HG03060 (cell line): ENCODE results near the gene SLC35B1.

Source experiments
- ATAC-seq: cut with Tn5 transposase; IDR thresholded peaks from one replicate; pipeline ENCODE4 v1.9.1; 2021; ENCODE audit warnings: low read depth, moderate number of reproducible peaks; ENCODE audit not compliant: unreplicated experiment

The SLC35B1 gene

GRCh38 chr17:49705254-49705653, 2.5 kb downstream of the SLC35B1 start:
- no peak for ATAC-seq

GRCh38 chr17:49703557-49704277, 4.0 kb downstream of the SLC35B1 start:
- no peak for ATAC-seq

GRCh38 chr17:49700960-49701359, 6.8 kb downstream of the SLC35B1 start:
- no peak for ATAC-seq

- ATAC-seq = no peak
Measured at GRCh38 chr17:49699966-49700575, 7.7 kb downstream of the SLC35B1 start.

GRCh38 chr17:49698005-49698404, 9.8 kb downstream of the SLC35B1 start:
- ATAC-seq = no peak

- no peak for ATAC-seq
Measured at GRCh38 chr17:49696233-49696761, 11.5 kb downstream of the SLC35B1 start.

- no peak for ATAC-seq
Measured at GRCh38 chr17:49695698-49696232, 12.0 kb downstream of the SLC35B1 start.

- ATAC-seq = no peak
Measured at GRCh38 chr17:49694847-49695697, 12.7 kb downstream of the SLC35B1 start.

GRCh38 chr17:49692751-49693150, 15.0 kb downstream of the SLC35B1 start:
- no peak for ATAC-seq

GRCh38 chr17:49691677-49692191, 16.0 kb downstream of the SLC35B1 start:
- no peak for ATAC-seq

- ATAC-seq = no peak
Measured at GRCh38 chr17:49691086-49691676, 16.6 kb downstream of the SLC35B1 start.

GRCh38 chr17:49690256-49690655, 17.5 kb downstream of the SLC35B1 start:
- ATAC-seq = no peak

- no peak for ATAC-seq
Measured at GRCh38 chr17:49688848-49689247, 18.9 kb downstream of the SLC35B1 start.

GRCh38 chr17:49687878-49688491, 19.8 kb downstream of the SLC35B1 start:
- ATAC-seq = no peak

GRCh38 chr17:49681106-49681979, 26.4 kb downstream of the SLC35B1 start:
- no peak for ATAC-seq

- ATAC-seq = no peak
Measured at GRCh38 chr17:49680314-49680713, 27.4 kb downstream of the SLC35B1 start.

GRCh38 chr17:49677933-49678847, 29.6 kb downstream of the SLC35B1 start, which contains the start of gene SPOP:
TSS of gene SPOP (minus strand) at chr17:49678097. CDS start at chr17:49622810, 55,287 bp downstream.
- peak; percentile 50 for ATAC-seq
